GM18951 (cell line): ENCODE data around the gene MCAM.

Source experiments
- POLR2A ChIP-seq: IDR thresholded peaks from 4 replicates; pipeline ENCODE4 v1.6.1; 2011; ENCODE audit warnings: mild to moderate bottlenecking; ENCODE audit not compliant: insufficient read length, insufficient read depth; ENCODE audit errors: extremely low read depth
- in situ Hi-C: fragments of 300-500 bp; cut with MboI; formaldehyde crosslinking; loops from one replicate; pipeline ENCODE4 v1.12.0; 2022; ENCODE audit warnings: low sequenced_read_pairs, mixed read lengths, inconsistent platforms; ENCODE audit not compliant: unreplicated experiment

MCAM gene

DNA sequence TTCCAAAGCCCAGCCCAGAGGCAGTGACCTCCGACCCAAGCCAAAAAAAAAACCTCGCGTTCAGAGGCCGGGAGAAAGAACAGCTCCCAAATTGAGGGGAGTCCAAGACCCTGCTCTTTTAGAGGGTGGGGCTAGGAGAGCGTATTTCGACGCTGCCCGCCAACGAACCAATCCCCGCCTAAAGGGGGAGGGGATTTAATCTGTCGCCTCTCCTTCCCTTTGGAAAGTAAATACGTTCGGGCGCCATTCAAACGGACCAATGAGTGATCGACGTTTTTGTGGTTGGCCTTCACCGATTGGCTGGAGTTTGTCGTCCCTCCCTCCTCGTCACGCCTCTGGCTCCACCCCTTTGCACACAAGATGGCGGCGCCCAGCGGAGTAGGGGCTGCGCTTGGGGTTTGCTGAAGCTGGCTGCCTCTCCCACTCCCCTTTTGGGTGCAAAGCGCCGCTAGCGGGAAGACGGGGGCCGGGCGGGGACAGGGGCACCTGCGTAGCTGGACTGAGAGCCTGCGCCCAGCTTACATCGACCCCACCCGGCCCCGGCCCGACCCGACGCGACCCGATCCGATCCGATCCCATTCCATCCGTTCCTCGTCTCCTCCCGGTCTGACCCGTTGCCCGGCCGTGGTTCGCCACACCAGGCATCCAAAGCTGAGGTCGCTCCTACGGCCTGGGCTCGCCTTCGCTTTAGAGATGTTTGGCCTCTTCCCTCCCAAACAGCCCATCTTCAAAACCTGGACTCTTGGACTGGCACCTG, 17.4 kb upstream of the MCAM start, which contains the start of gene RNF26:
RNF26 (plus strand) TSS at position 354 of the 757 bp plus-strand sequence. CDS start 596 bp downstream, outside the sequence.
- TF ChIP-seq POLR2A = peak; percentile 77
- in situ Hi-C loops = no loop called here

DNA sequence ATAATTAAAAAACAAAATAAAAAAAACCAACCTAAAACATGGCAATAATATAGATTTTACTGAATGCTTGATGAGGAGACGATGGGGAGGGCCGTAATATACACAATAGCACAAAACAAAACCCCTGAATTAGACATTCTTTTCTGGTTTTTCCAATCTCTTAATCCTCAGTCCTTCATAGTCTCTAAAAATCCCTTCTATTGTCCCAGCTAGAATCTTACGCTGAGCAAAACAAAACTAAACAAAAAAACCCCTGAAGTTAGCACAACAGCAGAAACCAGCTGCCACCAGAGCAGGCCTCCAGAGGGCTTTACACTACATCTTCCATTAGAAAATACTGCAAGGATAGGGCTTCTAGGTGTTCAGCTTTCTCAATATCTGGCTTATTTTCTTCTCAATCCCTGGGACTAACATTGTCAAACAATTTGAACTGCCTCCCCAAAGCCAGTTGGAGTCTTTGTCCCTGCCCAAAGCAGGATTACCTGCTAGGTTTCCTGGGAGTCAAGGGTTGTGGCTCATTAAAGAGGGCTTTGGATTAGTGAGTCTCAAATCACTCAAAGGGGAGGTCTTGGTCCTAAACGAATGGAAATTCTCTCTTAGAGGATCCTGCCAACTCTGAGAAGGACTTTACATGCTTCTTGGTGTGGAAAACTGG, 15.3 kb upstream of the MCAM start:
- TF ChIP-seq POLR2A = no peak
- in situ Hi-C loops = no loop called here

DNA sequence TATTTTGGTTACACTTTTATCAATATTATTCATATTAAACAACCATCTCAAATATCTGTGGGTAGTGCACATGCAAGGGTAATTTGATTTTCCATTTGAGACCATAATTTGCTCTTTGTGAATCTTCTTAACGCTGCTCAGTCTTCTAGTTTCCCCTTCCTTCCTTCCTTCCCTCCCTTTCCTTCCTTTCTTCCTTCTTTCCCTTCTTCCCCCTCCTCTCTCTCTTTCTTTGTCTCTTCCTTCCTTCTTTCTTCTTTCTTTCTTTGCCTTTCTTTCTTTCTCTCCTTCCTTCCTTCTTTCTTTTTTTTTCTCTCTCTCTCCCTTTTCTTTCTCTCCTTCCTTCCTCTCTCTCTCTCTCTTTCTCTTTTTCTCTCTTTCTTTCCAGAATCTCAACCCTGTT, 13.3 kb upstream of the MCAM start:
- no peak for TF ChIP-seq POLR2A
- in situ Hi-C loops = no loop called here

DNA sequence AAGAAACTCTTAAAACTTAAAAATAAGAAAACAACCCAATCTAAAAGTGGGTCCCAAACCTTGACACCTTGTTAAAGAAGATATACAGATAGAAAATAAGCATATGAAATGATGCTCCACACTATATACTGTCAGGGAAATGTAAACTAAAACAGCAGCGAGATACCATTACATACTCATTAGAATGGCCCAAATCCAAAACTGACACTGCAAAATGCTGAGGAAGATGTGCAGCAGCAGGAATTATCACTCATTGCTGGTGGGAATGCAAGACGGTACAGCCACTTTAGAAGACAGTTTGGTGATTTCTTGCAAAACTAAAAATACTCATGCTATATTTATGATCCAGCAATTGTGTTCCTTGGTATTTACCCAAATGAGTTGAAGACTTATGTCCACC, 12.4 kb upstream of the MCAM start:
- in situ Hi-C loops = no loop called here
- TF ChIP-seq POLR2A = no peak

DNA sequence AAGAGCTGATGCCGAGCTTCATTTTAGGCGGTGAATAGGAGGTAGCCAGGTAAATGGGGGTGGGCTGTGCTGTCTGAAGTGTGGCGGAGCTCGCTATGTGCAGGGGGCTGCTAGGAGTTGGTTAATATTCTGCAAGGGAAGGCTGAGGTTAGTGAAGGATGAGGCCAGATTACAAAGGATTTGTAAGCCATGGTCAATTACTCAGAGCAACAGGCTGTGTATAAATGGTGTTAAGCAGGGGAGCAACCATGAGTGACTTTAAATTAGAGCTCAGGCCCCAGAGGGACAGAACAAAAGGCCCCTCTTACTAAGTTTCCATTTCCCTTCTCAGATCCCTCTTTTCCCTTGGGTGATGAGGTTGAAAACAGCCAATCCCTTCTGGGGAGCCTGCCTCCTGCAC, 7.3 kb upstream of the MCAM start:
- TF ChIP-seq POLR2A = no peak
- in situ Hi-C loops = no loop called here

DNA sequence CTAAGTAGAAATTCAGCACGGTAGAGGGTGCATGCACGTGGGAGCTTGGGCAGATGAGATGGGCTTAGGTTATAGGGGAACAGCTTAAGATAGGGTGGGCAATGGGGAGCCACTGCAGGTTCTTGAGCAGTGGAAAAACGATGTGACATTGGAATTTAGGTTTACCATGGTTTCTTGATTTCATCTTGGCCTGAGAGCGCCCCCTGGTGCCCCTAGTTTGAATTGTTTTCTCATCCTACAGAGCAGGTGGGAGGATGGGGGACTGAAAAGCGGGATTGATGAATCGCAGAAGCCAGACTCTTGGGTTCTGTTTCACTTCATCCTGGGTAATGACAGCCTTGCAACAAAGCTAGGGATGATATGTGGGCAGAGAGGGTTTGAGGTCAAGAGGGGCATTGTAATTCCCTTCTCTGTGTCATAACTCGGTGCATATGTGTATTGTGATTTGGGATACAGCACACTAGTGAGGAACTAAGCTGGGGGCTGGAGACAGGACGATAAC, 6.7 kb upstream of the MCAM start:
- in situ Hi-C loops = no loop called here
- TF ChIP-seq POLR2A = no peak

DNA sequence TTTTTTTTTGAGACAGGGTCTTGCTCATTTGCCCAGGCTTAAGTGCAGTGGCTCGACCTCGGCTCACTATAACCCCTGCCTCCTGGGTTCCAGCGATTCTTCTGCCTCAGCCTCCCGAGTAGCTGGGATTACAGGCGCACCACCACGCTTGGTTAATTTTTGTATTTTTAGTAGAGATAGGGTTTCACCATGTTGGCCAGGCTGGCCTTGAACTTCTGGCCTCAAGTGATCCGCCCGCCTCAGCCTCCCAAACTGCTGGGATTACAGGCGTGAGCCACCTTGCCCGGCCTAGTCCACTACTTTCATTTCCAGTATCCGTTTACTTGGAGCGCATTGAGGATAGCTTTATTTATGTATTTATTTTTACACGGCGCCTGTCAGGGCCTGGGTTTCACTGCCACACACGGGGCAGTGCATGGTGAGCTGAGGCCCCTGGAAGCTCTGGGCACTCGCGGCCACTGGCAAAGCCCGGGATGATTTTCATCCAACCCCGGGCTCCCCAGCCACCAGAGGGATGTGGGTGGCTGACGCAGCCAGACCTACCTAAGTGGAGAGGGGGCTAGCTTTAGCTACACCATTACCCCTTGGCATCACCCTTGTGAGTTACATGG, 6.1 kb upstream of the MCAM start:
- TF ChIP-seq POLR2A = no peak
- in situ Hi-C loops = no loop called here

DNA sequence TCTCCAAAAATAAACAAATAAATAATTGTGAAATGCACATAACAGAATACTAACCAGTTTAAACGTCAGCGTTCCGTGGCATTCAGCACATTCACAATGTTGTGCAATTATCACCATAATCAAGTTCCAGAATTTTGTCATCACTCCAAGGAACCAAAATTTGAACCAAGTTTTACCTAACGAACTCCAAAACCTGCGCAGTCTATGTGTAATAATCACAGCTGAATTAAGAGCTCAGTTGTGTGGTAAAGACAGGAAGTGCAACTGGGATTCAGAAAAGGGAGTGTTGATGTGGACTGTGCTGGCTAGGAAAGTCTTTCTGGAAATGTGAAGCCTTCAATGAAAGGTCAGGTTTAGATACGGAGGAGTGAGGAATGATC, 5.4 kb upstream of the MCAM start:
- TF ChIP-seq POLR2A = no peak

DNA sequence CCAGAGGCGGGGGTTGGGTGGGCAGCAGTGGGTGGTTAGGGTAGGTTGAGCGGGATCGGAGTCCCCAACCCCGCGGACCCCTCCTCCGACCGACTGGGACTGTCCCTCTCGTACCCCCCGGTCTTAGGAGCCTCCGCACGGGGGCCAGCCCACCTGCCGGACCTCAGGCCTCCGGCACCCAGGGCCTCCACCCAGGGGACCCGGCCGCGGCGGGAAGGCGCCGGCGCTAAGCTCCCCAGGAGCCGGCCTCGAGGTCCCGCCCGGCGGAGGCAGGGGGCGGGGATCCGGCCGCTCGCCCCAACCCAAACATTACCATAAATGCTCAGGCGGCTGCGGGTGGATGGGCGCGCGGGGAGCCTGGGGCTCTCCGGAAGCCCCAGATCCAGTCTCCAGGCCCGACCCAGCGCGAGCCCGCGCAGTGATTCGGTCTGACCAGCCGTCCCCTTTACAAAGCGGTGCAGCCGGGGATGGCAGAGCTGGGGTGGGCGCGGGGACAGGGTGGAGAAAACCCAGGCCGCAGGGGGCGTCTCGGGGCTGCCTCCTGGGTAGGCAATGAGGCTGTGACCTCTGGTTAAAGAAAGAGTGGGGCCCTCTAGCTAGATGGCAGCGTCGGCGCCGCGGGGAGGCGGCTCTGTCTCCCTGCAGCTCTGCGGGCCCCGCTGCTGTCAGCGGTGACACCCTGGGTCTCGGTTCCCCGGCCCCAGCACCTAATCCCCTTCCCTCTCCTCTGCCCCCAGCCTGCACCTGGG, 4.0 kb upstream of the MCAM start:
- in situ Hi-C loops = no loop called here

More for the DNA sequence above, 5.4 kb upstream of the MCAM start:
- in situ Hi-C loops = no loop called here

DNA sequence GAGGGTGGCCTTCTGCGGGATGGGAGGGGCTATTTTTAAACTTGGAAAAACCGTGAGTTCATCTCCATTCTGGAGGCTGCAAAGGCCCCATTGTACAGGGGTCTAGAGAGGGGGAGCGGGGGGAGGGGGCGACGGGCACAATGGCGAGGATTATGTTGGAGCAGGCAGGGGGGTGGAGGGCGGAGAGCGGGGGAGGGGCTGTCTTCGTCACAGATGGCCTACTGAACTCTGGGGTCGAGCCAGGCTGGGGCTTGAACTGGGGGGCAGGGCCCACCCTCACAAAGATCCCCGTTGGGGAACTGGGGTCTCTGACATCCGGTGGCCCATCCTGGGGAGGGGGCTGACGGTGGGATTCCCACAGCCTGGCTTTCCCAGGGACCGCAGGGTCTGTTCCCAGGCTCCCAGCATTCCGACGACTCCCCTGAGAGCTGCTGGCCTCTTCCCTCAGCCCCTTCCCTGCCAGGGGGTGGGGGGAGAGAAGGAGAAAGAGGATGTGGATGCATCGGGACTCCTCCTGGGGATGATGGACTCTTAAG, 3.4 kb upstream of the MCAM start:
- no peak for TF ChIP-seq POLR2A
- in situ Hi-C loops = no loop called here

More for the DNA sequence above, 4.0 kb upstream of the MCAM start:
- TF ChIP-seq POLR2A = peak; percentile 71

DNA sequence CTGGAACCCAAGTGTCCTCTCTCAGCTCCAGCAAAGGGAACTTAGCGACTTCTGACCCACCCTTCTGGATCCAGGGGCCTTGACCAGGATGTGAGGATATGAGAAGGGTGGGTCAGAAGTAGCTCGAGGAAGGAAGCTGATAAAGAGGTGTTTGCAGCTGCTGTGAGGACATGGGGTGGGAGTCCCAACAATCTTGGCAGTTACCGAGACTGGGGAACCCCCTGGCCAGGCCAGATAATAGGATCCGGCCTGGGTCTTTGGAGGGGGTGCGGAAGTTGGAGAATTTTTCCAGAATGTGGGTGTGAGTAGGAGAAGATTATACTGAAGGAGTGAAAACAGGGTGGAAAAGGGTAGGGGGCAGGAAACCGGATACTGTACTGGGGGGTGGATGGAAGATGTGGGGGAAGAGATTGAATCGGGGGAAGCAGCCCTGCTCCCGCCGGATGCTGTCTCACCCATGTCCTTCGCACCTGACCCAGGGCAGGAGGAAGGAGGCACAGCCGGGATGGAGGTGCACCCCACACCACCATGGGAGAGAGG, 2.8 kb upstream of the MCAM start:
- TF ChIP-seq POLR2A = no peak

DNA sequence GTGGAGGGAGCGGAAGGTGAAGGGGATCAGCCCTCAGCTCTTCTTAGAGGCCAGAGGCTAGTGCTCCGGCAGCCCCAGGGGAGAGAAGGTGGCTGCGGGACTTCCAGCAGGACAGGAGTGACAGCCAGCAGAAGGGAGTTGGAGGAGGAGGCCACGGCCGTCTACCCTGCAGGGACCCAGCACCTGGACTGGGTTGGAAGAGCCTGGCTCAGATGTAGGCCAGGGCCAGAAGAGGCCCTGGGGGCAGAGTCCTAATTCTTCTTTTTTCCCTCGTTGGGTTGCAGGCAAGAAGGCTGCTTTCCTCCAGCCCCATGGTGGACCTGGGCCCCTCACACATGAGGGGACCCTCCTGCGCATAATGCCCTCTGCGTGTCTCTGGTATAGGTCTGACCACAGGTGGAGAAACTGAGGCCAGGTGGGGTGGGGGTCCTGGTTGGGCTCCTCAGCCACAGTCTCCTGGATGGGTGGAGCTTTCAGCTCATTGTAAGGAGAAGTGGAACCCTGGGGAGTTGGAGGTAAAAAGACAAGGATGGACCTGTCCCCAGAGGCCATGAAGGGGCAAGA, 2.3 kb upstream of the MCAM start:
- TF ChIP-seq POLR2A = peak; percentile 6
- in situ Hi-C loops = no loop called here

More for the DNA sequence above, 2.8 kb upstream of the MCAM start:
- in situ Hi-C loops = no loop called here

DNA sequence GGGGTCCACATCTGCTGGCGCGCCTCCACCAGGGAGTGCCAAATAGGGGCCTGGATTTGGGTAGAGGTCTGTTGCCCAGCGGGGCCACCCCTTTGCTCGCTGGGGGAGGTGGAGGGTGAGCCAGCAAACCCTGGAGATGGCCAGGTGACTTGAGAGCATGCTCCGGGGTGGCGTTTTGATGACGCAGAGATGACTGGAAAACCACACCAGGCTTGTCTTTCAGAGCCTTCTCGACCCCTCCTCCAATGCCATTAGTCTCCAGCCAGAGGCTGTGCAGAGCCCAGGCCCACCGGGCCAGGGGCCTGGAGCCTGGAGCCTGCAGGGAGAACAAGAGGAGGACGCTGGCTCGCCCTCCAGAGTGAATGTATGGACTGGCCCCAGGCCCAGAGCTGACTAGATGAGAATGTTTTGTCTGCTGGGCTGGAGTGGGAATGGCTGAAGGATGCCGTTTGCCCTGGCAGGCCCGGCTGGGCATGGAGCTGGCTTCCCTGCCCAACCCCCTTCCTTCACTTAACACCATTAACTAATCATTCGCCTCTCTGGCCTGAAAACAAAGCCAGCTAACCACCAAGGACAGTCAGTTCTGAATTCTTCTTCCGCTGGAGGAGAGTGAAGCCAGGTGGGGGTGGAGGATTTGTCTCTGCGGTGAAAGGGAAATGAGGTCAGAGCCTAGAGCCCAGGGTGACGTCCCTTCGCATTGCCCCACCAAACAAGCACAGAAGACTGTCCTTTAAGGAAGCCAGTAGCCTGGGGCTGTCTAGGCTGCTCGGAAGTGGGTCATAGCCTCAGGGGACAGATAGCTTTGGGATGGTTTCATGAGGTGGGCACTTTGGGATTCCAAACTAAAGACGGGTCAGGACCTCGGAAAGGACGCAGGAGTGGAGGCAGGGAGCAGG, 1.6 kb upstream of the MCAM start:
- TF ChIP-seq POLR2A = peak; percentile 15
- in situ Hi-C loops = no loop called here
